ENCODE measurements around the gene TSPEAR.

TSPEAR gene

DNA sequence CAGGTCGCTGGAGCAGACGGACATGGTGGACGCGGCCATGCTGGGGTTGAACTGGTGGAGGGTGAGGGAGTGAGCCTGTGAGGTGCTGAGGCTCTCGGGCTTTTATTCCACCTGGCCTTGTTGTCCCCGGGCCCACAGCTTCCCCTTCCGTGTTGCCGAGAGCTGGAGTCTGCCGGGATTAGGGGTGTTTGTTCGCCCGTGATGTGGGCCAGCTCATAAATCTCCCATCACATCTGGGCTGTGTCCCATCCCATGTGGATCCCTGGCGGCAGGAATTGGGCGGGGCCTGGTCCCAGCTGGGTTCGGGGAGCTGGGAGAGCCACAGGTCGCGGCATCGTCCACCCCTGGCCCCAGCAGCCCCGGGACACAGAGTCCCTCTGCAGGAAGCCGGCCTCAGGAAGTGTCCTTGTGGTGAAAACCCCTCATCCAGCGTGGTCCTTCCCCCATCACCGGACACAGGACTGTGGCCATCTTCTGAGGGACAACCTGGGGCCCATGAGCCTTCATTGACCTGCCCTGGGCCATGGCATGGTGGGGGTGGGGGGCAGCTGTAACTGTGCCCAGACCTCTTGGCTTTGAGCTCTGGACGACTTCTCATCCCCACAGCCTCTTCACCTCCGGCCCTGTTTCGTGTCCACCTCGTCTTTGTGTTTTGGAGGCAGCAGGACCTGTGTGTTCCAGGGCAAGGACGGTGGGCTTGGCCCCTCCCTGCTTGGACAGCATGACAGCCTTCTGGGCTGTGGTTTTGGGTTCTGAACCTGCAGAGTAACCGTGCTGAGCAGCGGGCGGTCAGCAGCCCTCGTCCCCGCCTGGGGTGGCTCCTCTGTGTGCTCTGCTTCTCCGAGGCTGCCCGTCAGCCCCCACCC is 118.7 kb downstream of the TSPEAR start, which contains the start of gene KRTAP10-6:
Gene KRTAP10-6 (minus strand): TSS at position 60 of the 866 bp plus-strand sequence. CDS start 21 bp downstream, at position 39.
- TF ChIP-seq, protein P1, sequence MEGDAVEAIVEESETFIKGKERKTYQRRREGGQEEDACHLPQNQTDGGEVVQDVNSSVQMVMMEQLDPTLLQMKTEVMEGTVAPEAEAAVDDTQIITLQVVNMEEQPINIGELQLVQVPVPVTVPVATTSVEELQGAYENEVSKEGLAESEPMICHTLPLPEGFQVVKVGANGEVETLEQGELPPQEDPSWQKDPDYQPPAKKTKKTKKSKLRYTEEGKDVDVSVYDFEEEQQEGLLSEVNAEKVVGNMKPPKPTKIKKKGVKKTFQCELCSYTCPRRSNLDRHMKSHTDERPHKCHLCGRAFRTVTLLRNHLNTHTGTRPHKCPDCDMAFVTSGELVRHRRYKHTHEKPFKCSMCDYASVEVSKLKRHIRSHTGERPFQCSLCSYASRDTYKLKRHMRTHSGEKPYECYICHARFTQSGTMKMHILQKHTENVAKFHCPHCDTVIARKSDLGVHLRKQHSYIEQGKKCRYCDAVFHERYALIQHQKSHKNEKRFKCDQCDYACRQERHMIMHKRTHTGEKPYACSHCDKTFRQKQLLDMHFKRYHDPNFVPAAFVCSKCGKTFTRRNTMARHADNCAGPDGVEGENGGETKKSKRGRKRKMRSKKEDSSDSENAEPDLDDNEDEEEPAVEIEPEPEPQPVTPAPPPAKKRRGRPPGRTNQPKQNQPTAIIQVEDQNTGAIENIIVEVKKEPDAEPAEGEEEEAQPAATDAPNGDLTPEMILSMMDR (IDR thresholded peaks at IDR 0.05), result no peak

DNA sequence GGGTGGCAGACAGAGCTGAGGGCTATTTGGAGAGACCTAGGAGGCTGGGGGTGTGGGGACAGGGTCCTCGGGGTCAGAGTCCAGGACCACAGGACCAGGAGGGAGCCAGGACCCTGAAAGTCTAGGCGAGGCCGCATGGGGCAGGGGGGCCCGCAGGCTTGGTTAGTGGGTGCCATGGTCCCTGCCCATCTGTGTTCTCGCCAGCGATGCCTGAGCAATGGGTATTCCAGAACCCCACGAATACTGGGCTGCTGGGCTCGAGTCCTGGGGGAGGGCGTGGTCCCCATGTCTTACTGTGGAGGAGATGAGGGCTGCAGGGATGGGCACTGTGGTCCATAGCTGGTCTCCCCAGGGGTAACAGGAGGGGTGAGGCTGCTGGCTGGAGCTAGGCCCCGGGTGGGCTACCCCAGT is 121.1 kb downstream of the TSPEAR start:
- TF ChIP-seq, protein P1 (IDR thresholded peaks at IDR 0.05), result no peak

DNA sequence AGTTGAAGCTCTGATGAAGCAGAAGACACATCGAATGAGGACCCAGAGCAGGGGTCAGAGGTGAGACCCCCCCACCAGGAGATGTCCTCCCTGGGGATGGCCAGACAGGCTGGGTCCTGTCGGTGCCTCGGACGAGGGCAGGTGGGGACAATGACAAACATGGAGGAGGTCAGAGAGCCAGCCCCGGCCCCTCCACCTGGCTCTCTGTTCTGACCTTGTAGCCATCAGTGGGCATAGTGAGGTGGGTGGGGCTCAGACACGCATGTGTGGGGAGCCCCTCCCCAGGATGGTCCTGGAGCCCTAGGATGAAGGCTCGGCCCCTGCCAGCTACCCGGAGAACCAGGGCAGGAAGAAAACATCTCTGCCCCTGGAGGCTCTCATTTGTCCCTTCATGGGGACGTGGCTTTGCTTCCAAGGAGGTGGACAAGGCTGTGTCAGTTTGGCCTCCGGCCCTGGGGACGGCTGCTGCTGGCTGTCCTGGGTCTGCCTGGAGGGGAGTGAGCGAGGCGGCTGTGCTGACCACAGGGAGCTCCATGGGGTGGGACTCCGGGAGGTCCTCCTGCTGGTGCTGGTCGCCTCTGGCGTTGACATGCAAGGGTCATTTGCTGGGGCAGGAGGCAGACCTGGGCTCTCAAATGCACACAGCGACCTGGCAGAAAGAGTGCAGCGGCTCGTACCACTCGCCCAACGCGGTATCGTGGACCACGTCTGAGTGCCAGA is 121.6 kb downstream of the TSPEAR start:
- TF ChIP-seq, protein P1 (IDR thresholded peaks at IDR 0.05), result no peak

DNA sequence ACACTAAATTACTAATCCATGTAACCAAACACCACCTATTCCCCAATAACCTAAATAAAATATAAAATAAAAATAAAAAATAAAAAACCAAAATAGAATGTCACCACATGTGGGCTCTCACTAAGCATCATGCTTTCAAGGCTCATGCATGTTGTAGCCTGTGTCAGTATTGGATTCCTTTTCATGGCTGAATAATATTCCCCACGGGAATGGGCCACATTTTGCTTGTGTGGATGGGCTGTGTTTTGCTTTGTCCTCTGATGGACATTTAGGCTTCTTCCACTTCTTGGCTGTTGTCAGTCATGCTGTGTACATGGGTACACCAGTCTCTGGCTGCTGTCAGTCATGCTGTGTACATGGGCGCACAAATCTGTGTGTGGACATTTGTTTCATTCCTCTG is 122.3 kb downstream of the TSPEAR start:
- TF ChIP-seq, protein P1 (IDR thresholded peaks at IDR 0.05), result no peak

DNA sequence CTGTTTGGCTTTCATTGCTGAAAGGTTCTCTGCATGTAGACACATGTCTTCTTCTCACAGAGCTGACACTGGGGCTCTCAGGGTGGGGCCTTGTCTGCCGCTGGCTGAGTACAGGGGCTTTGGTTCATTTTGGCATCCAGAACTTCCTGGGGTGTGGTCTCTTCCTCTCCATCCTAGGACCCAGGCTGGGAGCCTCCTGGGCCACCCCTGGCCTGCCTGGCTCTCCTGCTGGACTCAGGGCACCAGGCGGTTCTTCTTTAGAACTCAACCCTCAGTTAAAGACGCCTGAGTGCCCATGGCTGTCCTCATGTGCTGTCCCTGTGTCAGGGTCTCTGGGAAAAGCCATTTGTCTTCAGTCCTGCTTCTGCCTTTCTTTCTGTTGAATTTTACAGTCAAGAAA is 125.5 kb downstream of the TSPEAR start:
- TF ChIP-seq, protein P1 (IDR thresholded peaks at IDR 0.05), result no peak

DNA sequence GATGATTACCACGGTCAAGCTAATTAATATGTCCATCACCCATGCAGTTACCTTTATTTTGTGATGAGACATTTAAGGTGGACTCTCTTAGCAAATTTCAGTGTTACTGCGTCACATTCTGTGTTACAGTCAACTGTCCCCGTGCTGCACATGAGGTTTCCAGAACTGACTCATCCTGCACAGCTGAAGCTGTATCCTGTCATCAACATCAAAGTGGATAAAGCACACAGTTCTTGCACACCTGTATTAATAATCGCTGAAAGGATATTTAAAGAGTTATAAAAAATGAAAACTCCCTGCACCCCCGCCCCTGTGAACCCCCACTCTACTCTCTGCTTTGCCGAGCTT is 127.6 kb downstream of the TSPEAR start:
- TF ChIP-seq, protein P1 (IDR thresholded peaks at IDR 0.05), result no peak

DNA sequence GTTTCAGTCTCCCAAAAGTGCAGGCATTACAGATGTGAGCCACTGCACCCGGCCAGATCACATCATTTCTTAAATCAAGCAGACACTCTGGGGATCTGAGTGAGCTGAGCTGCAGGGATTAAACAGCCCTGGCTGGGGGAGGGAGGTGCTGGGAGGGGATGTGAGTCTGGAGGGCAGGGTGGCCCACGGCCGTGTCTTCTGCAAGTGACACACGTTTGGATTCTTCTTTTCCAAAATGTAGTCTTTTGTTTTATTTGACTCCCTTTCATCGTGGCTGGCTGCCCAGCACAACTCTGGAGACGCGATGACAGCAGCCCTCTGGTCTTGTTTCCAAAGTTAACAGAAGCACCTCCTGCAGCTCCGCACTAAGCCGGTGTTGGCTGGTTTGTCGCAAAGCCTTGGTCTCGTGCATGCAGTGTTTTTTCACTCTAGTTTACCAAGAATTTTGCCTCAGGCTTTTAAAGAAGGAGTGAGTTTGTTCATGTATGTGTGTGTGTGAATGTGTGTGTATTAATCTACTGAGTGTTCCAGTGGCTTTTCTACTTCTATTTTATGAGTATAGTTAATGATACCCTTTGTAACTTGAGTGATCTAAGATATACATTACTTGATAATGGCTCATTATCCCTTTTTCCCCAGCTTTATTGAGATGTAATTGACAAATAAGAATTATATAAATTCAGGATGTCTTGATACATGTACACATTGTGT is 128.1 kb downstream of the TSPEAR start:
- TF ChIP-seq, protein P1 (IDR thresholded peaks at IDR 0.05), result no peak

All from LNCAP (cell line).